Common myeloid progenitor, CD34-positive (primary cell): Measurements from ENCODE around the gene ISG15.

Experiments
- CTCF ChIA-PET: fragments of 350-600 bp; sonication (Branson Sonifier 250); formaldehyde crosslinking; loops from one replicate; lab custom pipeline; 2021; ENCODE audit warnings: antibody characterized with exemption; lab: Charles Lee
- POLR2A ChIA-PET: fragments of 350-600 bp; sonication (Branson Sonifier 250); formaldehyde crosslinking; loops from one replicate; lab custom pipeline; 2021; ENCODE audit warnings: antibody characterized with exemption; lab: Charles Lee
- DNase-seq, 3 donors: peaks; one replicate each; pipeline versions ENCODE4 v3.0.0 to v3.0.0-alpha.2; 2013
- H3K27ac ChIP-seq, 2 experiments: 1 replicate in 1 of 2; 2 replicates in 1 of 2; pipeline ENCODE4 v1.7.0; 2013; ENCODE audit warnings: inconsistent platforms in 2 of 2, low read length in 2 of 2, mild to moderate bottlenecking in 2 of 2, low read depth in 1 of 2, moderate library complexity in 1 of 2; ENCODE audit not compliant: severe bottlenecking in 2 of 2, insufficient read depth in 1 of 2, poor library complexity in 1 of 2
- H3K27me3 ChIP-seq, 5 experiments: replicated peaks in 2 of 5; 1 replicate in 3 of 5; 2 replicates in 2 of 5; pipeline versions ENCODE4 v1.6.1 to v1.7.0; 2013; ENCODE audit warnings: low read length in 4 of 5, mild to moderate bottlenecking in 2 of 5, moderate library complexity in 2 of 5, inconsistent platforms in 1 of 5; ENCODE audit not compliant: insufficient read depth in 5 of 5, control insufficient read depth in 4 of 5
- H3K36me3 ChIP-seq, 4 experiments: 1 replicate in 2 of 4; 2 replicates in 2 of 4; pipeline versions ENCODE4 v1.6.1 to v1.7.0; 2013; ENCODE audit warnings: low read length in 3 of 4, control low read depth in 1 of 4, mild to moderate bottlenecking in 1 of 4; ENCODE audit not compliant: control insufficient read depth in 4 of 4, insufficient read depth in 4 of 4
- H3K4me1 ChIP-seq, 4 experiments: 1 replicate in 3 of 4; 2 replicates in 1 of 4; pipeline versions ENCODE4 v1.6.1 to v1.7.1; 2013; ENCODE audit warnings: low read length in 3 of 4, mild to moderate bottlenecking in 3 of 4, control low read depth in 1 of 4, inconsistent platforms in 1 of 4, moderate library complexity in 1 of 4; ENCODE audit not compliant: control insufficient read depth in 4 of 4, insufficient read depth in 4 of 4; ENCODE audit errors: control extremely low read depth in 1 of 4
- H3K4me3 ChIP-seq, 7 experiments: 1 replicate in 4 of 7; 2 replicates in 3 of 7; pipeline versions ENCODE4 v1.5.1 to v1.7.0; 2013; ENCODE audit warnings: mild to moderate bottlenecking in 7 of 7, low read length in 6 of 7, moderate library complexity in 6 of 7, inconsistent platforms in 2 of 7, low read depth in 2 of 7, control low read depth in 1 of 7; ENCODE audit not compliant: insufficient read depth in 4 of 7, control insufficient read depth in 1 of 7; ENCODE audit errors: extremely low read depth in 1 of 7
- H3K9me3 ChIP-seq, 5 experiments: 1 replicate in 4 of 5; 2 replicates in 1 of 5; pipeline versions ENCODE4 v1.6.1 to v1.7.1; 2013; ENCODE audit warnings: low read length in 4 of 5, mild to moderate bottlenecking in 2 of 5, inconsistent platforms in 1 of 5, low read depth in 1 of 5, moderate library complexity in 1 of 5; ENCODE audit not compliant: control insufficient read depth in 4 of 5, insufficient read depth in 2 of 5; ENCODE audit errors: control extremely low read depth in 1 of 5
- WGBS: methylation state at CpG from one replicate; pipeline ENCODE4 v1.1.5; 2013; ENCODE audit not compliant: insufficient coverage; 5-methylcytosine and 5-hydroxymethylcytosine counted together

The ISG15 gene

DNA sequence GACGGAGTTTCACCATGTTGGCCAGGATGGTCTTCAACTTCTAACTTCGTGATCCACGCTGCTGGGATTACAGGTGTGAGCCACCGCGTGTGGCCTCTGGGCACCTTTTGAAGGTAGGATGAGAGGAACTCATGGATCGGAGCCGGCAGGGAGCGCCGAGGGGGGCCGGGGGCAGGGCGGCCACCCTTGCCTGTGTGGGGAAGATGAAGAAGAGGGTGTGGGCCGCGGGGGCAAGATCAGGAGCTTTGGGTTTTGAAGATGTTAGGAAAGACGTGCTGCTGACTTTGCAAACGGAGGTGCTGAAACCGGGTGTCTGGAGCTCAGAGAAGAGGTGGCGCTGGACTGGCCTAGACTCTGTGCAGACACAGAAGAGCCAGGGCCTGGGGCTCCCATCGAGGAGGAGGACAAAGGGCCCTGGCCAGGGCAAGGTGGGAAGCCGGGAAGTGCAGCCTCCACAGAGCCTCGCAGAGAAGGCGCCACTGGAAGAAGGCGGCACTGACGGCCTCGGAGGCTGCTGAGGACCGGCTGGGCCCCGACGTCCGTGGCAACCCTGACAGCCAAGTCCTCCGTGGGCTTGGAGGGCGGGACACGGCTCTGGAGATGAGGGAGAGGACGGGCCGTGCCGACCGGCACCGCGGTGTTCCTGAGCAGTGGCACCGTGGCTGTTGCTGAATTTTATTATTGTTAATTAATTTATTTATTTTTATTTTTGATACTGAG, 47.1 kb downstream of the ISG15 start:
- ChIA-PET CTCF (interaction anchor here (1.2 to 1.7 kb wide), 3 partner anchors 9 to 29 kb away, joined by 3 to 5 read pairs (median 4); no protein-coding TSS in a partner anchor), POLR2A (interaction anchor here (0.9 kb wide), 1 partner anchor 47 kb away, joined by 3 read pairs; the partner anchor contains the start of gene ISG15)
- H3K9me3 ChIP-seq = no peaks in the 10 kb centered on the region
- no peak overlapping the region for H3K27ac ChIP-seq
- H3K36me3 ChIP-seq = no peaks in the 10 kb centered on the region
- H3K4me3 ChIP-seq = peak overlapping the region in 1 of 7 experiments; percentile 41
- H3K4me1 ChIP-seq = peaks cover 0 to 42% (median 39%) of the 10 kb centered on the region in 4 experiments
- peaks cover 0 to 70% (median 23%) of the 10 kb centered on the region in 5 experiments for H3K27me3 ChIP-seq
- WGBS = 31% methylated on average over 28 of the region's 38 CpGs
- no peak for DNase-seq

DNA sequence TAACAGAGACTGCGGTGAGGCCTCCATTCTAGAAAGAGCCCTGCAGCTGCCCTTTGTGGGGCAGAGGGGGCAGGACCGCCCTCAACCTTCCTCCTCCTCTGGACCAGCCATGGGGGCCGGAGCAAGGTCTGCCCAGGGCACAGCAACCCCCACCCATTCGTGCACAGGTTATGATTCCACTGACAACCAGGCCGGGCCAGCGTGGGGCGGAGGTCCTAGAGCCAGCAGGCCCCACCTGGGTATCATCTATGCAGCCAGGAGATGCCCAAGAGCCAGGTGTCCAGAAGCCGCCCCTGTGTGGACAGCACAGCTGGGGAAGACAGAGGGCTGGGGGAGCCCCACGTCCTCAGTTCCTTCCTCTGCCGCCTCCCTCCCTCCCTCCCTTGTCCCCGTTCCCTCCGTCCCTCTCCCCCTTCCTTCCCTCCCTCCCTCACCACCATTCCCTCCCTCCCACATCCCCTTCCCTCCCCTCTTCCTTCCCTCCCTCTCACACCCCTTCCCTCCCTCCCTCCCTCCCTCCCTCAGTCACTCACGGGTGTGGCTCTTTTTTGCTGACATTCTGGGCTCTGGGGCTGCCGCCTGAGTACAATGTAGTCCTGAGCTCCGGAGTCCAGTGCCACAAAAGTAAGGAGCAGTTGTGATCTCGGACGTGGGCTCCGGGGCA, 48.5 kb downstream of the ISG15 start:
- ChIA-PET CTCF (interaction anchor here (1.2 to 3.4 kb wide), 4 partner anchors 23 to 97 kb away, joined by 3 to 26 read pairs (median 4); partner anchors contain the start of gene PERM1), POLR2A (no interaction called here)
- Histone ChIP-seq H3K36me3 (no peaks in the 10 kb centered on the region), H3K27me3 (peaks cover 0 to 72% (median 24%) of the 10 kb centered on the region in 5 experiments), H3K9me3 (no peaks in the 10 kb centered on the region), H3K4me1 (peaks cover 0 to 42% (median 39%) of the 10 kb centered on the region in 4 experiments), H3K4me3 (peak overlapping the region in 1 of 7 experiments; percentile 16), H3K27ac (no peak overlapping the region)
- 50% methylated on average over 4 of the region's 18 CpGs for WGBS
- peak in 2 of 3 donors; percentile 53 to 68 for DNase-seq

DNA sequence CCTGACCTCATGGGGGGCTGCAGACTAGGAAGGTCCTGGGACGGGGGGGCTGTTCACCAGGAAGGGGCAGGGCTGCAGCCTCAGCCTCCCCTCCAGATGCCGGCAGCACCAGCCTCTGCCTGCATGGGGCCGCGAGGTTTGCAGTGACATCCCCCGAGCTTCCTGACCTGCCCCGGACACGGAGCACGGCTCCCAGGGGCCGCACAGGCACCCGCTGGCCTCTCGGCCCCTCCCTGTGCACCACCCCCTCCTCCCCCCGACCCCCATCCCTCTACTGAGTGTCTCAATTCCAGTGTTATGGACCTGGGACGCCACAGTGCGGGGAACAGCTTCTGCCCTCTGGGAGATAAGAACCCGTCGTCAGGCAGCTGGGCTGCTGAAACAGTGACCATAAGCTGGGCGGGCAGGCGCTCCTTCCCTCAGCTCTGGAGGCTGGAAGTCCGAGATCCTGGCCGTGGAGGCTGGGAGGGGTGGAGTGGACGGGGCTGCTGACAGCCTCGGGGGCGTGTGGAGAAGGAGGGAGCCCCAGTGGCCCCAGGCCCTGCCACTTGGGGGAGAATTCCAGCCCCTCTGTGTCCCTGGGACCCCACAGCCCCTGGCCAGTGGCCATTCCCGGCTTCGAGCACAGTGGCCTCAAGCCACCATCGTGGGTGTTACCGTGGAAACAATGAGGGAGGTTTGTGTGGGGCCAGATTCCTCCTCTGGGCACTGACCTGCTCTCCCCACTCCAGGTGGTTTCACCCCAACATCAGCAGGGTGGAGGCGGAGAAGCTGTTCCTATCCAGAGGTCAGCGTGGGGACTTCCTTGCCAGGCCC, 49.3 kb downstream of the ISG15 start:
- WGBS = 14% methylated on average over 15 of the region's 29 CpGs
- Histone ChIP-seq H3K9me3 (no peaks in the 10 kb centered on the region), H3K4me3 (peak overlapping the region in 1 of 7 experiments; percentile 16), H3K36me3 (no peaks in the 10 kb centered on the region), H3K27ac (no peak overlapping the region), H3K27me3 (peaks cover 0 to 70% (median 21%) of the 10 kb centered on the region in 5 experiments), H3K4me1 (peaks cover 0 to 42% (median 39%) of the 10 kb centered on the region in 4 experiments)
- ChIA-PET POLR2A (no interaction called here), CTCF (interaction anchor here (0.7 to 3.4 kb wide), 9 partner anchors 8 to 188 kb away, joined by 3 to 26 read pairs (median 4); partner anchors contain the start of gene PERM1)
- peak in 1 of 3 donors; percentile 21 for DNase-seq

DNA sequence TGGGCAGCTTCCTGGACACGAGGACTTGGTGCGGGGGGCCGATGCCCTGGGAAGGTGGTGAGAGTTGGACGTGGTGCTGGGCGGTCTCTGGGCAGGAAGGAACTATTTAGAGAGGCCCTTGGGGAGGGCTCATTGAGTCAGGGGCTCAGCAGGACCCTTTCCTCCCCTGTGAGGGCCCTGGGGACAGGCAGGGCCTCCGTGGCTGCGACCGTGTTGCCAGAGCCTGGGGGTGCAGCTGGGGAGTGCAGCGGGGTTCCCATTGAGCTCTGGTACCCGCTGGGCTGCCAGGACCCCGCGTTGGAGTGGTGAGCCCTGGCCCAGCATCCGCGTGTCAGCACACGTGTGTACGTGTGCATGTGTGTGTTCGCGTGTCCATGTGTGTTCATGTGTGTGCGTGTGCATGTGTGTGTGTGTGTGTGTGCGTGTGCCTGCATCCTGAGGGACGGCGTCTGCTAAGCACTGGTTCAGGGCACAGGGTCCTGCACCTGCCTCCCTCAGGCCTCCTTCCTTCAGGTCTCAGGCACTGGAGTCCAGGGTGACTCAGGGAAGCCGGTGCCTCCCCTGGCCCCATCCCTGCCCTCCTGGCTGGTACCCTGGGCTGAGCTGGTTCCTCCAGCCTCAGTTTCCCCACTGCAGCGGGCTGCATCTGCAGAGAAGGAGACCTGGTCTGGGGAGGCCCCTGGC, 50.1 kb downstream of the ISG15 start:
- peaks cover 0 to 48% (median 44%) of the 10 kb centered on the region in 4 experiments for H3K4me1 ChIP-seq
- 50% methylated on average over 15 of the region's 24 CpGs for WGBS

More for the DNA sequence above, 50.1 kb downstream of the ISG15 start:
- Histone ChIP-seq H3K9me3 (no peaks in the 10 kb centered on the region), H3K4me3 (peak overlapping the region in 3 of 7 experiments; percentile 46 to 66 (median 51)), H3K27me3 (peaks cover 0 to 69% (median 19%) of the 10 kb centered on the region in 5 experiments), H3K36me3 (no peaks in the 10 kb centered on the region), H3K27ac (peak overlapping the region in 1 of 2 experiments; percentile 75)
- DNase-seq = peak in 2 of 3 donors; percentile 61 to 75
- ChIA-PET POLR2A (interaction anchor here (1.2 to 1.4 kb wide), 4 partner anchors 23 to 110 kb away, joined by 3 to 7 read pairs (median 5); partner anchors contain the start of genes C1orf159 and TTLL10), CTCF (interaction anchor here (0.7 to 3.4 kb wide), 19 partner anchors 8 to 188 kb away, joined by 3 to 26 read pairs (median 4); partner anchors contain the start of gene PERM1)
